GM12892 (cell line): ENCODE measurements around the gene ETS2.
A peak's percentile ranks its signal among the peaks of the same experiment; 100 is the strongest.

Experiments
- DNase-seq: peaks from one replicate; pipeline ENCODE4 v3.0.0; 2011; ENCODE audit not compliant: insufficient read length
- FAIRE-seq: peaks from 2 replicates; lab custom pipeline; 2011; peaks lifted over from hg19 to GRCh38; lab: Jason Lieb, UNC
- POLR2A ChIP-seq: IDR thresholded peaks from 2 replicates; pipeline ENCODE4 v1.6.1; 2011; ENCODE audit warnings: low read depth, low read length, control low read depth
- POLR2AphosphoS5 ChIP-seq: IDR thresholded peaks from 2 replicates; pipeline ENCODE4 v1.6.1; 2011; ENCODE audit warnings: low read depth, low read length, control low read depth
- TAF1 ChIP-seq: IDR thresholded peaks from 2 replicates; pipeline ENCODE4 v1.6.1; 2011; ENCODE audit warnings: low read depth, mild to moderate bottlenecking, control low read depth, low read length, borderline replicate concordance

The ETS2 gene

DNA sequence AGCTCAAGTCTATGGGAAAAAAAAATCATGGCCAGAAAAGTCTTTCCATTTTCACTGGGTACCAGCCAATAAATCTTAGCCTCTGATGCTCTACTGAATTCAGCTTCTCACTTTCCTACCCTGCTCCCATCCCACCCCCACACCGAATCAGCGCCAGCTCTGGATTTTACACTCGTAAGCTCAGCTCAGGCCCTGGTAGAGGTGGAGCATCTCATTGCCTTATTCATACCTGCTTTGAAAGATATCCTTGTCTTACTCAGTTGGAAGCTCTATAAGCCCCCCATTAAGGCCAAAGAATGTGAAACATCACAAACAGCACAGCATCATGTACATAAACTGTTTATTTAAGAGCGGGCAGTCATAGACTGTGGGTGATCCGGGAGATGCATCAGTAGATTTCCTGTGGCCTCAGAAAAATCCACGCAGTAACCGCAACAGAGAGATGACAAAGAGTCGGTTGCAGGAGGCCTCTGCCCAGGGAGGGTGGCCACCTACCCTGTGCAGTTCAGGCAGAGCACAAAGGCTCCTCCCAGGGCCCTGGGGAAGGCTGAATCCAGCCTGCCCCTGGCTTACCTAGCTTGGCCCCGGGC lies 36.4 kb upstream of the ETS2 start:
- DNase-seq (no peak), FAIRE-seq (no peak)
- TF ChIP-seq POLR2AphosphoS5: no peak
- TF ChIP-seq TAF1: no peak
- TF ChIP-seq POLR2A: no peak

GRCh38 chr21:38770660-38771059 lies 35.1 kb upstream of the ETS2 start:
- FAIRE-seq (no peak), DNase-seq (no peak)
- TF ChIP-seq POLR2AphosphoS5: no peak
- TF ChIP-seq POLR2A: no peak
- no peak for TF ChIP-seq TAF1

GRCh38 chr21:38771536-38771935 lies 34.2 kb upstream of the ETS2 start:
- no peak for DNase-seq
- TF ChIP-seq TAF1 (no peak), POLR2AphosphoS5 (no peak), POLR2A (no peak)
- FAIRE-seq: no peak

- no peak for DNase-seq
- TF ChIP-seq POLR2AphosphoS5 (no peak), POLR2A (no peak), TAF1 (no peak)
- FAIRE-seq: no peak
Observed at GRCh38 chr21:38772646-38773045, 33.1 kb upstream of the ETS2 start.

- DNase-seq (no peak), FAIRE-seq (no peak)
- TF ChIP-seq POLR2AphosphoS5 (no peak), TAF1 (no peak), POLR2A (no peak)
Observed at GRCh38 chr21:38773099-38774061, 32.3 kb upstream of the ETS2 start.

DNA sequence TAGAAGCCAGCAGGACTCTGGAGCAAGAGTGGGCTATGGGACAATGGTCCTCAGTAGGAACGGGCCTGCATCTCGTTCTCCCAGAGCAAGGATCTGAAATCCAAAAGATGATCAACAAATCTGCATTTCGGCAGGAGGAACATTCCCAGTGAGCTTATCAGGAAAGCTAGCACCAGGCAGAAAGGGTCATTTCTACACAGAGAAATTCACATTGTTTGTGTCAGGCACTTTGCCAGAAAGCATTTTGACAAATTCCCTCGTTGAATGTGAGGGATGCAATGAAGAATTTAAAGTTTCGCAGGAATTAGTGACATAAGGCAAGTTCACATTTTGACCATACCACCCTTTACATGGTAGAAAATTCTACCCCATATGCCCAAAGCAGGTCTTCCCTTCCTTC lies 31.6 kb upstream of the ETS2 start:
- TF ChIP-seq TAF1 (no peak), POLR2AphosphoS5 (no peak), POLR2A (no peak)
- DNase-seq (no peak), FAIRE-seq (no peak)

GRCh38 chr21:38774586-38775285 lies 31.0 kb upstream of the ETS2 start:
- DNase-seq (no peak), FAIRE-seq (no peak)
- TF ChIP-seq TAF1: no peak
- TF ChIP-seq POLR2A: no peak
- no peak for TF ChIP-seq POLR2AphosphoS5

DNA sequence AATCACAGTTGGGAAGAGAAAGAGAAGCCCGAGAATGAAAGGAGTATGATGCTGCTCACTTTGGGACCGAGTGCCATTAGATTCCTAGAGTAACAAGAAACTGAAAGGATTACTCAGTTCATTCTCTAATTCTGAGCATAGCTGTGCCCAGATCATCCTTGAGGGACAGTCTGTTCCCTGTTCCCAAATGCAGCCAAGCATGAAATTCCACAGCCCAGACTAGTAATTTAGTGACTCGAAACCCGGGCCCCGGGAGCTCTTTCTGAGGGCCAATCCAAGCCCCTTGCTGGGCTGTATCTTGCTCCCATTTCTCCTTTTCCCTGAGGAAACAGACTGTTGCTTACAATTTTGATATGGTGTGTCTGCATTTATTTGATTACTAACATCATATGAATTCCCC lies 30.0 kb upstream of the ETS2 start:
- DNase-seq: no peak
- TF ChIP-seq TAF1: no peak
- FAIRE-seq: no peak

DNA sequence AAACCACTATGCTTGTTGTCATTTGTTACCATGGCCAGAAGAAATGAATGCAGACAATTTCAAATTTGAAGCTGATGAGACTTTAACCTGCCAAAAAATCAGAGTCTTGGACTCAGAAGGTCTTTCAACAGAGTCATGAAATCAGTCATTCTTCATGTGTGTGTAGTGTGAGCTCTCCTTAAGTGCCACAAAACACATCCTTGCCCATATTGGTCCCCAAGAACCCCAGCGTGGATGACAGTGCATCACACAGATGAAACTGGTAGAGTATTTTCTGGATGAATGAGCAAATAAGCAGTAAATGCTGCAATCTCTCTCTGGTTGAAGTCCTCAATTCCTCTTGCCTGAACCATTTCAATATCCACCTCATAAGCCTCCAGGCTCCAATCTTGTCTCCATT lies 28.7 kb upstream of the ETS2 start:
- DNase-seq: no peak
- no peak for FAIRE-seq
- TF ChIP-seq TAF1 (no peak), POLR2AphosphoS5 (no peak), POLR2A (no peak)

DNA sequence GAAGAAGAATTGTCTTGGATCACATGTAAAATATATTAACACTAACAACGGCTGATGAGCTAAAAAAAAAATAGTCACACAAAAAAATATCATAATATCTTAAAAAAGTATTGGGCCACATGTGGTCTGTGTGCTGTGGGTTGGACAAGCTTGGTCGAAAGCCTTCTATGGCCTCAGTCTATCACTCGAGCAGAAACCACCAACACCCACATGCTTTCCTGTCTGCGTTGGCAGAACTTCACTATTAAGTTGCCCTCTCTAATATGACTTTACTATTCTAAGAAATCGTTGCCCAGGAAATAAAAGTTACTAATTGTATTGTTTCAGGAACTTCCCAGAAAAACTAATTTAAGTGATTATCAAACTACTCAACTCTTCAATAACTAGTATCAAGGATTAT lies 28.2 kb upstream of the ETS2 start:
- DNase-seq: no peak
- TF ChIP-seq POLR2AphosphoS5 (no peak), TAF1 (no peak), POLR2A (no peak)
- no peak for FAIRE-seq

GRCh38 chr21:38780879-38781278 lies 24.9 kb upstream of the ETS2 start:
- peak; percentile 9 for FAIRE-seq
- TF ChIP-seq POLR2AphosphoS5: no peak
- TF ChIP-seq POLR2A: no peak
- DNase-seq: no peak

GRCh38 chr21:38784458-38785266 lies 21.1 kb upstream of the ETS2 start:
- DNase-seq: no peak

More at GRCh38 chr21:38784458-38785266, 21.1 kb upstream of the ETS2 start:
- FAIRE-seq: no peak
- TF ChIP-seq POLR2A (no peak), POLR2AphosphoS5 (no peak), TAF1 (no peak)
